ENCODE measurements around the gene NBEA. TPM values are rescaled to one million over a fixed set of nuclear protein-coding genes. Genes with fewer than 3 reads are reported as not detected.

NBEA gene
- total RNA-seq, 2 experiments from 2014 or later = 3.5 to 3.8 TPM

DNA sequence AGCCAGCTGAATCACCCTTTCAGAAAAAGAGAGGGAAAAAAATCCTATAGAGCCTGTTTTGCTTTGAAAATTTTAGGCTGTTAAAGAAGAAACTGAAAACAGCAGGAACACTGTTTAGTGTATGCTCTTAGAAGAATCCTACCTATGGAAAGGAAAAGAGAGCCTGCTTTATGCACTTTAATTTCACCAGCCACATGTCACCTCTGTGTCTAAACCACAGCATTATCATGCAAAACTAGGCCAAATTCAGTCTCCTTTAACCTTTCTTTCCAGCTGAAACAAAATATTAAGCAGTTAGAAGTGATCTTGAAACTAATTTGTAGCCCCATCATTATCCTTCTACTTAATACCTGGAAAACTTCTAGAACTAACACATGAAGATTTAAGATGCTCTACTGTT lies 631.6 kb downstream of the NBEA start:
- H3K36me3 Mint-ChIP-seq (ENCODE audit: low read depth) = no peaks in the 10 kb centered on the region
- TF ChIP-seq, protein P1, sequence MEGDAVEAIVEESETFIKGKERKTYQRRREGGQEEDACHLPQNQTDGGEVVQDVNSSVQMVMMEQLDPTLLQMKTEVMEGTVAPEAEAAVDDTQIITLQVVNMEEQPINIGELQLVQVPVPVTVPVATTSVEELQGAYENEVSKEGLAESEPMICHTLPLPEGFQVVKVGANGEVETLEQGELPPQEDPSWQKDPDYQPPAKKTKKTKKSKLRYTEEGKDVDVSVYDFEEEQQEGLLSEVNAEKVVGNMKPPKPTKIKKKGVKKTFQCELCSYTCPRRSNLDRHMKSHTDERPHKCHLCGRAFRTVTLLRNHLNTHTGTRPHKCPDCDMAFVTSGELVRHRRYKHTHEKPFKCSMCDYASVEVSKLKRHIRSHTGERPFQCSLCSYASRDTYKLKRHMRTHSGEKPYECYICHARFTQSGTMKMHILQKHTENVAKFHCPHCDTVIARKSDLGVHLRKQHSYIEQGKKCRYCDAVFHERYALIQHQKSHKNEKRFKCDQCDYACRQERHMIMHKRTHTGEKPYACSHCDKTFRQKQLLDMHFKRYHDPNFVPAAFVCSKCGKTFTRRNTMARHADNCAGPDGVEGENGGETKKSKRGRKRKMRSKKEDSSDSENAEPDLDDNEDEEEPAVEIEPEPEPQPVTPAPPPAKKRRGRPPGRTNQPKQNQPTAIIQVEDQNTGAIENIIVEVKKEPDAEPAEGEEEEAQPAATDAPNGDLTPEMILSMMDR (IDR thresholded peaks at IDR 0.05) = no peak
- no peaks in the 10 kb centered on the region for H3K9me3 Mint-ChIP-seq
- no peaks in the 10 kb centered on the region for H3K4me1 Mint-ChIP-seq (ENCODE audit: low read depth)
- DNase-seq (no peak), ATAC-seq (ENCODE audit: poor library complexity) (no peak)
- Histone ChIP-seq H3K27me3 (ENCODE audit: control insufficient read depth in 1 of 2, insufficient read depth in 2 of 2, low read length in 2 of 2) (no peaks in the 10 kb centered on the region), H3K27ac (ENCODE audit: low read depth in 1 of 2, low read length in 2 of 2) (no peak overlapping the region), H3K9me3 (ENCODE audit: control insufficient read depth in 1 of 2, insufficient read depth in 1 of 2, low read length in 2 of 2) (no peaks in the 10 kb centered on the region), H3K4me3 (ENCODE audit: low read length) (no peak overlapping the region), H3K4me1 (ENCODE audit: insufficient read depth, low read length) (no peaks in the 10 kb centered on the region), H3K36me3 (ENCODE audit: insufficient read depth, low read length) (no peaks in the 10 kb centered on the region)
- H3K4me3 Mint-ChIP-seq = no peak overlapping the region
- H3K27ac Mint-ChIP-seq = no peak overlapping the region
- no peaks in the 10 kb centered on the region for H3K27me3 Mint-ChIP-seq
- ChIA-PET CTCF (no interaction called here), POLR2A (no interaction called here)
- intact Hi-C loops (cut with DNase I, micrococcal nuclease) = no loop called here

DNA sequence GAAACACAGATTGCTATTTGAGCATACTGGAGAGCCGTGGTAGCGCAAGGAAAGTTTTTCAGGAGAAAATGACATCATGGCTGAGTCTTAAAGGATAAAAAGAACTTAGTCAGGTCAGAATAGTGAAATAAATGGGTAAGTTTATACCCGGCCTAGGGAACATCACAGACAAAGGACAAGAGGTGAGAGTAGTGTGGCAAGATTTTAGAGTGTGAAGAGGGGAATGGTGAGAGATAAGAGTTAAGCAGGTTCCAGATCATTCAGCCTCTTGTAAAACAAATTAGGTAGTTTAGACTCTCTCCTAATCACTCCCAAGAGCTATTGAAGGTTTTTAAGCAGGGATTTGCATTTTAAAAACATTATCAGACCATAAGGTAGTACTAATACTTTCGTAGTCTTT lies 650.4 kb downstream of the NBEA start:
- Histone ChIP-seq H3K4me1 (ENCODE audit: insufficient read depth, low read length) (no peaks in the 10 kb centered on the region), H3K27me3 (ENCODE audit: control insufficient read depth in 1 of 2, insufficient read depth in 2 of 2, low read length in 2 of 2) (no peaks in the 10 kb centered on the region), H3K27ac (ENCODE audit: low read depth in 1 of 2, low read length in 2 of 2) (no peak overlapping the region), H3K36me3 (ENCODE audit: insufficient read depth, low read length) (no peaks in the 10 kb centered on the region), H3K9me3 (ENCODE audit: control insufficient read depth in 1 of 2, insufficient read depth in 1 of 2, low read length in 2 of 2) (no peaks in the 10 kb centered on the region), H3K4me3 (ENCODE audit: low read length) (no peak overlapping the region)
- TF ChIP-seq, protein P1 (IDR thresholded peaks at IDR 0.05) = no peak
- Mint-ChIP-seq H3K4me1 (ENCODE audit: low read depth) (no peaks in the 10 kb centered on the region), H3K27ac (no peak overlapping the region), H3K9me3 (no peaks in the 10 kb centered on the region), H3K4me3 (no peak overlapping the region), H3K36me3 (ENCODE audit: low read depth) (no peaks in the 10 kb centered on the region), H3K27me3 (no peaks in the 10 kb centered on the region)
- DNase-seq (no peak), ATAC-seq (ENCODE audit: poor library complexity) (no peak)
- ChIA-PET CTCF (no interaction called here), POLR2A (no interaction called here)
- intact Hi-C loops (cut with DNase I, micrococcal nuclease) = no loop called here

DNA sequence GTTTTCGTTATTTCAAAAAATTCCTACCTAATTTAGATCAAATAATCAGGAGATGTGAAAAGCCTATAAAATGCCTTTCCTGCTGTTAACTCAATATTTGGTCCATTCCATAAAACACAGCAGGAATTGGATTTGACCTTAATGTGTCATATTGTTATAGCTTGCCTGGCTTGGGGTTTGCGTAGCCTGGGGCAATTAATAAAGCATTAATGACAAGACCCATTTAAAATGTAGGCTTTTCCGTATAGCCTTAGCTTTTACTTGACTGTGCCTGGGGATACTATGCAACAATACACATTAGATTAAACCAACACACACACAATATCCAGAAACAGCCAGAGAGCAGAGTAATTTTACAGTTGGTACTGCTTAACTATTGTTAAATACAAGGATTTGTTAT lies 651.6 kb downstream of the NBEA start:
- H3K9me3 Mint-ChIP-seq = no peaks in the 10 kb centered on the region
- no peak overlapping the region for H3K27ac Mint-ChIP-seq
- TF ChIP-seq, protein P1 (IDR thresholded peaks at IDR 0.05) = no peak
- no peaks in the 10 kb centered on the region for H3K4me1 ChIP-seq (ENCODE audit: insufficient read depth, low read length)
- no peaks in the 10 kb centered on the region for H3K4me1 Mint-ChIP-seq (ENCODE audit: low read depth)
- no peak overlapping the region for H3K4me3 ChIP-seq (ENCODE audit: low read length)
- no peaks in the 10 kb centered on the region for H3K36me3 Mint-ChIP-seq (ENCODE audit: low read depth)
- H3K27me3 Mint-ChIP-seq = no peaks in the 10 kb centered on the region
- ChIA-PET POLR2A (no interaction called here), CTCF (no interaction called here)
- intact Hi-C loops (cut with DNase I, micrococcal nuclease) = no loop called here
- H3K27me3 ChIP-seq (ENCODE audit: control insufficient read depth in 1 of 2, insufficient read depth in 2 of 2, low read length in 2 of 2) = no peaks in the 10 kb centered on the region
- no peak for DNase-seq
- no peak for ATAC-seq (ENCODE audit: poor library complexity)
- H3K27ac ChIP-seq (ENCODE audit: low read depth in 1 of 2, low read length in 2 of 2) = no peak overlapping the region
- H3K9me3 ChIP-seq (ENCODE audit: control insufficient read depth in 1 of 2, insufficient read depth in 1 of 2, low read length in 2 of 2) = no peaks in the 10 kb centered on the region
- no peaks in the 10 kb centered on the region for H3K36me3 ChIP-seq (ENCODE audit: insufficient read depth, low read length)
- no peak overlapping the region for H3K4me3 Mint-ChIP-seq

All from CD4-positive, alpha-beta T cell (primary cell).